CD4-positive, alpha-beta T cell treated with Interleukin-2 at 100 ng/mL for 4 hours (primary cell): ENCODE measurements around the gene FOXR1.

Experiments used
- DNase-seq: peaks from one replicate; pipeline ENCODE4 v3.0.0-alpha.2; 2020; ENCODE audit warnings: low spot score

FOXR1 gene

DNA sequence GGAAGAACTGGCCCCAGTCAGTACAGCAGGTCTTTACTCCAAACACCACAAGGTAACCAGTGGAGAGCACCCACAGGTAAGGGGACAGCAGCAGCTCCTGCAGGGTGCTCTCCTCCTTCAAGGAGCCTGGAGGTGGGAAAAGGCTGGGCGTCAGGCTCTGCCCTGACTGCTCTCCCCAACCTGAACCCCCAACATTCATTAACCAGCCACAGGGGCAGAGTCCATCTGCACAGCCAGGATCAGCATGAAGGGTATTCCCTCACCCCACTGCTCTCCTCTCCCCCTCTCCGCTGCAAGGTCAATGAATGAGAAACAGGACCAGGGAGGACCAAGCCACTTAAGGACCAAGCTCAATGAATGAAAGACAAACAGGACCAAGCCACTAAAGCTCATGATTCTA, 55.4 kb downstream of the FOXR1 start:
- DNase-seq: no peak

DNA sequence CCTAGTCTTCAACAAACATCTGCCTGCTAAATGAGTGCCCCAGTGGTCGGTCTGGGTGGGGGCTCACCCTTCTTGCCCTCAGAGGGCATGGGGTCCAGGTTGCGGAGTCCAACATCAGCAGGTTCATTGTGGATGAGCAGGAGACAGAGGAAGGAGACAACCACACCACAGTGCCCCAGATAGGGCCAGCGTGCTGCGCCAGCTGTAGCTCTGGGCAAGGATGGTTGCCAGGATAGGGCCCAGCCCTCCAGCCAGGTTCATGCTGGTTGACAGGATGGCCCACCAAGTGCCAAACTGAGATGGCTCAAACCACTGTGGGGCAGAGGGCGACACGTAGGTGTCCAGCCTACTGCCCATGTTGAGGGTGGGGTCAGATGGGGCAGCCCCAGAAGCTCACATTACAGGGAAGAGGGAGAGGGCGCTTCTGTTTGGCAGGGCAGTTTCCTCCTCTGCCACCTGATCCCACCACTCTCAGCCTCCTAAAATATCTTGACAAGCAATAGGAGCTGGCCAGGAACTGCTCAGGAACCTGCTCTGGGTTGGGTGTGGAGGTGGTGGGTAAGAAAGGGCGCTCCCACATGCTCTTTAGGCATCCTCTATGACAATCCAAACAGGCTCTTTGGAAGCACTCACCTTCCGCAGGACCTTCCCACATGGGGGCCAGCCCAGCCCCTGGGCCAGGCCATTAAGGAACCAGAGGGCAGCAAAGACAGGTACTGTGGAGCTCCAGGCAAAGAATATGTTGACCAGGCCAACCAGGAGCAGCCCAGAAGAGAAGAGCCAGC, 56.2 kb downstream of the FOXR1 start:
- DNase-seq: no peak

DNA sequence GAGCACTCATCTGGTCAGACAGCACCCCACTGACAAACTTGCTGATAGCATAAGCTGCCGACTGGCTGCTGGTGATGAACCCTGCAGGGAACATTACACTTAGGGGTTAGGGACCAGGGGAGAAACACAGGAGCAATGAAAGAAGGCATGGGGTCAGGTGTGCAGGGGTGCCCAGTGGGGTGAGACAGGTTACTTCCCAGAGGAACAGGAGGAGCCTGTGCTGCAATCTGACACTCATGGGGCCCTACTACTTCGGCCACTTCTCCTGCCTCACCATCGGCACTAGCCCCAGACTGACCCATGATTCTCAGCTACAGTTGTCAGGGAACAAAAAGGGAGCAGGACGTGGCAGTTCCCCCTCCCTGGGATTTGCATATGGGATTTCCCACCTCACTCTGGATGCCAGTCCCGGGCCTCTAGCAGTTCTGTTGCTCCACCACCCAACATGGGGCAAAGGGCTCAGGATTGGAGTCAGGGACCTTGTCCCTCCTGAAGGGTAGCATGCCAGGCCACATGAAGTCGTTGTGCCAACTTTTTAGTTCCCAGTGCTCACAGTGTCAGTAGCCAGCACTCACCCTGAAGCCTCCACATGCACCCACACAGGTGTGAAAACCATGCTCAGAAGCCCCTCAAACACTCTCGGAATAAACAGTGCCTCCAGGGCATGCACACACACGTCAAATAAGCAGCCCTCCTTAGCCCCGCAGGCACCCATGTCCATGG, 56.9 kb downstream of the FOXR1 start:
- no peak for DNase-seq

DNA sequence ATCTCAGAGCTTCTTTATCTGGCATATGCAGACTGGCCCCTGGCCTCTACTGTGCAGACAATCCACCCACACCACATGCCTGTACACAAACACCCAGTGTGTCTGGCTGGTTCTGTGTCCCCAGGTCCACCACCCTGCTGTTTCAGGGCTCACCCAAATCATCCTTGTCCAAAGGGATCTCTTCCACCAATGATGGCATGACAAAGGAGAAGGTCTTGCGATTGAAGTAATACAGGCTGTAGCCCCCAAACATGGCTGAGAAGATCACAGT, 57.4 kb downstream of the FOXR1 start:
- DNase-seq: no peak

DNA sequence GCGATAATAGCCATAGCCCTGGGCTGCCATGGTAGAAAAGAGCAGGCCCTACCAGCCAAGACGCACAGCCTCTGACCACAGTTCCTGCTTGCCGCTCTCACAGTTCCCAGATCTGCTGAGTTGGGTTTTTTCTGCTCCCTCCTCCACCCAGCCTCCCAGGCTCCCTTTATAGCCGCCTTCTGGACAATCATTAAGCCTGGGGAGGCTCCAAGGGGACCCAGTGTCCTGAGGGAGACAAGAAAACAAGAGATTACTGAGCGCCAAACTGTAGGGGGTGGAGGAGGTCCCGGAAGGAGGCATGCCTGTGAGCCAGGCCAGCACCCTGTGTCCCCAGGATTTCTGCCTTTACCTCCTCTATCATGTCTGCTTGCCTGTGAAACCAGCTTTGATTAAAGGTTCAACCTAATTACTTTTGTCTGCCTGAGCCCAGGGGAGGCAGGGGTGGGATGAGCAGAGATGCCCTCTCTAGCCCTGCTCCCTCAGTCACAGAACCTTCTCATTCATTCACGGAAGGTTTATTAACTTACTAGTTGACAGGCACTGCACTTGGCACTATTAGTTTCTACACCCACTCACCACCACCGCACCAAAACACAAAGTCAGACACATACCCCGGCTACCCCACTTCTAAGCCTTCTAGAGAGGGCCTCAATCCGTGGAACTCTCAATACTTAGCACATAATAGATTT, 57.9 kb downstream of the FOXR1 start:
- DNase-seq: peak; percentile 9

GRCh38 chr11:119030029-119030328, 58.4 kb downstream of the FOXR1 start:
- no peak for DNase-seq

- DNase-seq: peak; percentile 100
These were observed 58.9 kb downstream of the FOXR1 start, which contains the start of gene SLC37A4 for GRCh38 chr11:119030329-119031047. Gene SLC37A4, minus strand, starts transcription at chr11:119030877.
